GM23338 (cell line): ENCODE results near the gene TUBAL3. TPM values are rescaled to one million over a fixed set of nuclear protein-coding genes. Genes with fewer than 3 reads are reported as not detected.

Experiments used
- polyA plus RNA-seq: library from polyadenylated mRNA; unstranded; fragments of >200 nt; fragmentation: Nextera tagmentation; extraction: Ambion mirVana; gene quantifications from 2 replicates; pipeline ENCODE4 v1.2.1, GENCODE V29; 2016
- total RNA-seq: library from RNA; depleted of rRNA; stranded (reverse); fragments of >200 nt; shearing (Covaris generic); gene quantifications from 2 replicates; pipeline ENCODE4 v1.2.3, GENCODE V29; 2014; rRNA removed

Gene TUBAL3
- total and polyA plus RNA-seq, 2 experiments from 2014 or later = not detected

Other genes with a start within 250 kb of the TUBAL3 start
- not detected in 2 replicates for gene AKR1C8, start 219.7 kb downstream of the TUBAL3 start, total RNA-seq
- not detected in 2 replicates for gene AKR1C8, start 219.7 kb downstream of the TUBAL3 start, polyA plus RNA-seq
- not detected in 2 replicates for gene AKR1C4, start 208.0 kb downstream of the TUBAL3 start, total RNA-seq
- not detected in 2 replicates for gene AKR1C4, start 208.0 kb downstream of the TUBAL3 start, polyA plus RNA-seq
- not detected in 2 replicates for gene UCN3, start 39.9 kb downstream of the TUBAL3 start, total RNA-seq
- gene UCN3, start 39.9 kb downstream of the TUBAL3 start, polyA plus RNA-seq = not detected in 2 replicates
- gene NET1, start 7.7 kb upstream of the TUBAL3 start, total RNA-seq = 93.9 and 98.3 TPM in 2 replicates
- gene NET1, start 7.7 kb upstream of the TUBAL3 start, polyA plus RNA-seq = 39.8 and 47.9 TPM in 2 replicates
- 0.27 TPM in 1 of 2 replicates, not detected in the other for gene CALML5, start 94.7 kb upstream of the TUBAL3 start, total RNA-seq
- gene CALML5, start 94.7 kb upstream of the TUBAL3 start, polyA plus RNA-seq = 0.26 and 0.40 TPM in 2 replicates
- not detected in 2 replicates for gene CALML3, start 120.1 kb upstream of the TUBAL3 start, total RNA-seq
- gene CALML3, start 120.1 kb upstream of the TUBAL3 start, polyA plus RNA-seq = not detected in 2 replicates